Smooth muscle cell (in vitro differentiated cells): Measurements from ENCODE around the gene UBXN6. TPM values are rescaled to one million over a fixed set of nuclear protein-coding genes. Genes with fewer than 3 reads are reported as not detected.

Source experiments
- DNase-seq: peaks from one replicate; lab custom pipeline; 2025; ENCODE audit not compliant: unreplicated experiment; lab: John Stamatoyannopoulos, UW
- H2AFZ ChIP-seq: fragments of 200-600 bp; sonication (generic); 2 replicates; pipeline ENCODE4 v1.6.0; 2016; ENCODE audit warnings: antibody characterized with exemption, low read depth, mild to moderate bottlenecking
- H3F3A ChIP-seq: fragments of 200-600 bp; sonication (generic); 2 replicates; pipeline ENCODE4 v1.6.0; 2017; ENCODE audit warnings: antibody characterized with exemption, low read depth
- H3K27ac ChIP-seq: fragments of 200-600 bp; sonication (generic); 2 replicates; pipeline ENCODE4 v1.5.1; 2016; ENCODE audit warnings: low read depth, mild to moderate bottlenecking
- H3K27me3 ChIP-seq: fragments of 200-600 bp; sonication (generic); 2 replicates; pipeline ENCODE4 v1.6.1; 2016; ENCODE audit warnings: low read depth, mild to moderate bottlenecking
- H3K36me3 ChIP-seq: fragments of 200-600 bp; sonication (generic); 2 replicates; pipeline ENCODE4 v1.5.1; 2016; ENCODE audit warnings: low read depth
- H3K4me1 ChIP-seq: fragments of 200-600 bp; sonication (generic); 2 replicates; pipeline ENCODE4 v1.5.1; 2016; ENCODE audit warnings: low read depth
- H3K4me2 ChIP-seq: fragments of 200-600 bp; sonication (generic); 2 replicates; pipeline ENCODE4 v1.6.0; 2016; ENCODE audit warnings: mild to moderate bottlenecking
- H3K4me3 ChIP-seq: fragments of 200-600 bp; sonication (generic); 2 replicates; pipeline ENCODE4 v1.5.1; 2016; ENCODE audit warnings: mild to moderate bottlenecking
- H3K79me2 ChIP-seq: fragments of 200-600 bp; sonication (generic); 2 replicates; pipeline ENCODE4 v1.6.0; 2016; ENCODE audit warnings: low read depth, mild to moderate bottlenecking
- H3K9ac ChIP-seq: fragments of 200-600 bp; sonication (generic); 2 replicates; pipeline ENCODE4 v1.6.0; 2016; ENCODE audit warnings: low read depth
- H3K9me3 ChIP-seq: fragments of 200-600 bp; sonication (generic); replicated peaks from 2 replicates; pipeline ENCODE4 v1.5.1; 2016; ENCODE audit warnings: low read depth
- H4K20me1 ChIP-seq: fragments of 200-600 bp; sonication (generic); 2 replicates; pipeline ENCODE4 v1.6.0; 2016; ENCODE audit warnings: low read depth
- CTCF ChIP-seq: fragments of 200-600 bp; sonication (generic); IDR thresholded peaks from 2 replicates; pipeline ENCODE4 v1.5.1; 2017; ENCODE audit warnings: borderline replicate concordance, mild to moderate bottlenecking, antibody characterized with exemption; ENCODE audit not compliant: insufficient read depth, poor library complexity, severe bottlenecking
- WGBS: methylation state at CpG from one replicate; pipeline ENCODE4 v1.1.7; 2016; ENCODE audit warnings: low lambda C conversion rate; 5-methylcytosine and 5-hydroxymethylcytosine counted together
- polyA plus RNA-seq: library from polyadenylated mRNA; unstranded; fragments of >200 nt; fragmentation: Nextera tagmentation; extraction: Ambion mirVana; gene quantifications from 2 replicates; pipeline ENCODE4 v1.2.1, GENCODE V29; 2016
- total RNA-seq: library from RNA; depleted of rRNA; stranded (reverse); fragments of >200 nt; gene quantifications from 2 replicates; pipeline ENCODE4 v1.2.3, GENCODE V29; 2014

The UBXN6 gene
- total and polyA plus RNA-seq, 2 experiments from 2014 or later: 44.8 to 50.7 TPM

- Histone ChIP-seq H3K36me3 (no peaks in the 10 kb centered on the region), H3F3A (peaks cover 8% of the 10 kb centered on the region), H4K20me1 (peaks cover 17% of the 10 kb centered on the region), H3K4me2 (peak overlapping the region; percentile 97), H3K4me1 (peaks cover 17% of the 10 kb centered on the region), H3K27ac (no peak overlapping the region), H3K9me3 (no peaks in the 10 kb centered on the region), H3K4me3 (peak overlapping the region; percentile 69), H3K9ac (peak overlapping the region; percentile 89), H3K79me2 (peaks cover 66% of the 10 kb centered on the region), H3K27me3 (no peaks in the 10 kb centered on the region), H2AFZ (peak overlapping the region; percentile 84)
- no peak for DNase-seq
- TF ChIP-seq CTCF: no peak
- WGBS: 6% methylated on average over 31 of the region's 32 CpGs
Measured at GRCh38 chr19:4403005-4403761, 54.4 kb downstream of the UBXN6 start.

- Histone ChIP-seq H3K4me3 (peak within 1 kb of the TSS; percentile 69), H3K36me3 (no peaks in the 10 kb centered on the region), H3K4me1 (peaks cover 17% of the 10 kb centered on the region), H2AFZ (peak within 1 kb of the TSS; percentile 84), H4K20me1 (peaks cover 25% of the 10 kb centered on the region), H3K27me3 (no peaks in the 10 kb centered on the region), H3K9me3 (no peaks in the 10 kb centered on the region), H3K79me2 (peaks cover 74% of the 10 kb centered on the region), H3K9ac (peak within 1 kb of the TSS; percentile 89), H3F3A (peaks cover 8% of the 10 kb centered on the region), H3K4me2 (peak within 1 kb of the TSS; percentile 97), H3K27ac (peak within 1 kb of the TSS; percentile 95)
- peak; percentile 95 for DNase-seq
- no peak for TF ChIP-seq CTCF
- WGBS: under 1% methylated on average over 76 of the region's 84 CpGs
Measured at GRCh38 chr19:4402171-4403004, 55.2 kb downstream of the UBXN6 start, which contains the start of gene CHAF1A. CHAF1A (plus strand) TSS chr19:4402640; CDS start chr19:4402763, 123 bp downstream.

GRCh38 chr19:4401769-4402170 is 55.8 kb downstream of the UBXN6 start:
- peak overlapping the region; percentile 95 for H3K27ac ChIP-seq

More at GRCh38 chr19:4401769-4402170, 55.8 kb downstream of the UBXN6 start:
- Histone ChIP-seq H2AFZ (peak overlapping the region; percentile 66), H3K4me1 (peaks cover 19% of the 10 kb centered on the region), H3K9me3 (no peaks in the 10 kb centered on the region), H3K4me3 (peak overlapping the region; percentile 61), H4K20me1 (peaks cover 31% of the 10 kb centered on the region), H3K36me3 (no peaks in the 10 kb centered on the region), H3F3A (peaks cover 9% of the 10 kb centered on the region), H3K79me2 (peaks cover 77% of the 10 kb centered on the region), H3K4me2 (peak overlapping the region; percentile 93), H3K27me3 (no peaks in the 10 kb centered on the region), H3K9ac (peak overlapping the region; percentile 86)
- no peak for TF ChIP-seq CTCF
- DNase-seq: no peak
- WGBS: 20% methylated on average over 8 of the region's 8 CpGs
